ENCODE measurements around the gene LUZP1. TPM values are rescaled to one million over a fixed set of nuclear protein-coding genes. Genes with fewer than 3 reads are reported as not detected.

Gene LUZP1
- total RNA-seq, 1 experiment from 2014 or later: 43.4 TPM

DNA sequence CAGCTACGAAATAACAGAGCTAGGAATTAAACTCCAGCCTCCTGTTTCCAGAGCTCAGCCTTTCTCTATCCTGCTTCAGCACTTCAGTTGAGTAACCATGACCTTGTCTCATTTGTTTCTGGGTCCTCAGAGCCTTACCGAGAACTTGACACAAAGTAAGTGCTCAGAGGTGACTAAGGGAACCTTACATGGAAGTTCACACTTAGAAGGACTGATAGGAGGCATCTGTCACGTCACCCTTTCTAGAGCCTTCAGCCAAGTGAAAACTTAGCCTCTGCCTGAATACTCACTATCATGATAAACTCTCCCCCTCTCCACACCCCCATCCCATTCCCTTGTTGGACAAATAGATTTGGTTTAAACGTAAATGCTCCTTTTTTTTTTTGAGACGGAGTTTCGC lies 9.8 kb upstream of the LUZP1 start:
- peak overlapping the region; percentile 75 for H3K4me3 Mint-ChIP-seq
- POLR2A ChIA-PET: interaction anchor here (1.2 kb wide), 1 partner anchor 9 kb away, joined by 4 read pairs; no protein-coding TSS in a partner anchor
- H3K27ac Mint-ChIP-seq: no peak overlapping the region
- CTCF ChIA-PET: interaction anchor here (0.9 to 2.7 kb wide), 7 partner anchors 10 to 86 kb away, joined by 3 to 13 read pairs (median 4); no protein-coding TSS in a partner anchor
- no peak for DNase-seq (ENCODE audit: low spot score)
- ATAC-seq: no peak
- TF ChIP-seq FOXK1 (CRISPR knock-in tag; IDR thresholded peaks at IDR 0.05) (no peak), NFE2L1 (CRISPR knock-in tag; IDR thresholded peaks at IDR 0.05) (no peak), NR2C2 (CRISPR knock-in tag; IDR thresholded peaks at IDR 0.05) (no peak), SMAD4 (CRISPR knock-in tag; IDR thresholded peaks at IDR 0.05) (no peak), CREB1 (CRISPR knock-in tag; IDR thresholded peaks at IDR 0.05) (no peak), ZNF423 (CRISPR knock-in tag; IDR thresholded peaks at IDR 0.05) (no peak), USF2 (CRISPR knock-in tag; IDR thresholded peaks at IDR 0.05) (no peak), FOXJ3 (CRISPR knock-in tag; IDR thresholded peaks at IDR 0.05; ENCODE audit: borderline replicate concordance) (no peak), ZMAT4 (CRISPR knock-in tag; IDR thresholded peaks at IDR 0.05) (no peak)
- TF ChIP-seq, protein P1, sequence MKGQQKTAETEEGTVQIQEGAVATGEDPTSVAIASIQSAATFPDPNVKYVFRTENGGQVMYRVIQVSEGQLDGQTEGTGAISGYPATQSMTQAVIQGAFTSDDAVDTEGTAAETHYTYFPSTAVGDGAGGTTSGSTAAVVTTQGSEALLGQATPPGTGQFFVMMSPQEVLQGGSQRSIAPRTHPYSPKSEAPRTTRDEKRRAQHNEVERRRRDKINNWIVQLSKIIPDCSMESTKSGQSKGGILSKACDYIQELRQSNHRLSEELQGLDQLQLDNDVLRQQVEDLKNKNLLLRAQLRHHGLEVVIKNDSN (CRISPR knock-in tag; IDR thresholded peaks at IDR 0.05): no peak
- TF ChIP-seq, protein P2, sequence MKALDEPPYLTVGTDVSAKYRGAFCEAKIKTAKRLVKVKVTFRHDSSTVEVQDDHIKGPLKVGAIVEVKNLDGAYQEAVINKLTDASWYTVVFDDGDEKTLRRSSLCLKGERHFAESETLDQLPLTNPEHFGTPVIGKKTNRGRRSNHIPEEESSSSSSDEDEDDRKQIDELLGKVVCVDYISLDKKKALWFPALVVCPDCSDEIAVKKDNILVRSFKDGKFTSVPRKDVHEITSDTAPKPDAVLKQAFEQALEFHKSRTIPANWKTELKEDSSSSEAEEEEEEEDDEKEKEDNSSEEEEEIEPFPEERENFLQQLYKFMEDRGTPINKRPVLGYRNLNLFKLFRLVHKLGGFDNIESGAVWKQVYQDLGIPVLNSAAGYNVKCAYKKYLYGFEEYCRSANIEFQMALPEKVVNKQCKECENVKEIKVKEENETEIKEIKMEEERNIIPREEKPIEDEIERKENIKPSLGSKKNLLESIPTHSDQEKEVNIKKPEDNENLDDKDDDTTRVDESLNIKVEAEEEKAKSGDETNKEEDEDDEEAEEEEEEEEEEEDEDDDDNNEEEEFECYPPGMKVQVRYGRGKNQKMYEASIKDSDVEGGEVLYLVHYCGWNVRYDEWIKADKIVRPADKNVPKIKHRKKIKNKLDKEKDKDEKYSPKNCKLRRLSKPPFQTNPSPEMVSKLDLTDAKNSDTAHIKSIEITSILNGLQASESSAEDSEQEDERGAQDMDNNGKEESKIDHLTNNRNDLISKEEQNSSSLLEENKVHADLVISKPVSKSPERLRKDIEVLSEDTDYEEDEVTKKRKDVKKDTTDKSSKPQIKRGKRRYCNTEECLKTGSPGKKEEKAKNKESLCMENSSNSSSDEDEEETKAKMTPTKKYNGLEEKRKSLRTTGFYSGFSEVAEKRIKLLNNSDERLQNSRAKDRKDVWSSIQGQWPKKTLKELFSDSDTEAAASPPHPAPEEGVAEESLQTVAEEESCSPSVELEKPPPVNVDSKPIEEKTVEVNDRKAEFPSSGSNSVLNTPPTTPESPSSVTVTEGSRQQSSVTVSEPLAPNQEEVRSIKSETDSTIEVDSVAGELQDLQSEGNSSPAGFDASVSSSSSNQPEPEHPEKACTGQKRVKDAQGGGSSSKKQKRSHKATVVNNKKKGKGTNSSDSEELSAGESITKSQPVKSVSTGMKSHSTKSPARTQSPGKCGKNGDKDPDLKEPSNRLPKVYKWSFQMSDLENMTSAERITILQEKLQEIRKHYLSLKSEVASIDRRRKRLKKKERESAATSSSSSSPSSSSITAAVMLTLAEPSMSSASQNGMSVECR (CRISPR knock-in tag; IDR thresholded peaks at IDR 0.05; ENCODE audit: borderline replicate concordance): no peak
- peaks cover 44% of the 10 kb centered on the region for H3K27me3 Mint-ChIP-seq (ENCODE audit: low read depth)
- H3K4me1 Mint-ChIP-seq: no peaks in the 10 kb centered on the region; the same call in 1 of the 2 replicates
- no peaks in the 10 kb centered on the region for H3K36me3 Mint-ChIP-seq
- no peaks in the 10 kb centered on the region for H3K9me3 Mint-ChIP-seq

DNA sequence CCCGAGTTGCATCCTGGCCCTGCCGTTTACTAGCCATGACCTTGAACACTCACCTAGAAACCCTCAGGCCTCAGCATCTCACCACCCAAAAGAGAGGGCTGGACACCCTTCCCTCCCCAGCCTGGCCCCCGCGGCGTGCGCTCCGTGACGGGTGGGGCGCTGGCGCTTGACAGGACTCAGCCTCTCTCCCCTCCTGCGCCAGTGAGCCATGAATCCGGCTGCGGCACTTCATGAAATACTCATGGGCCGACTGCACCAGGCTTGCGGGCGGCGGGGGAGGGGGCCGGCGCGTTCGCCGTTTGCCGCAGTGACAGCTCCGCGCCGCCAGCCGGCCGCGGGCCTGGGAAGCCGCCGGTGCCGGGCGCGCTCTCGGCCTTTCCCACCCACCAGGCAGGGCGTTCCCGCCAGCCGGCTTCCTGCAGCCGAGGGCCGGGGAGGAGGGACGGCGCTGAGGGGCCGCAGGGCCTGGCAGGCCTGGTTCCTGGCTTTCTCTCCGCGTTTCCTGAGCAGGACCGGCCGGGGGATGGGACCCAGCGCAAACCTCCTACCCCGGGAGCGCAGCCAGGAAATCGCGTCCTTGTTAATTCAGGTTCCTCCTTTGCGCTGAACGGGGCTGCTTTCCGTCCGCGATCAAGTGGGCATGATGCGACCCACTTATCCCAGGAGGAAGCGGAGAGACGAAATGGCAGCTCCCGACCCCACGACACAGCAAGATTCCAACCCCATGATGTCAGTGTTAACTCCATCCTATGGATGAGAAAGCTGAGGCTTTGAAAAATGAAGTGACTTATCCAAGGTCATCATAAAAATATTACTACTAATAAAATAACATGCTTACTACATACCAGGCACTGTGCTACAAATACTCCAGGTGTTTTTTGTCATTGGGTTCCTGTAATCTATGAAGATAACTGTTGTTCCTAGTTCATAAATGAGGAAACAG lies 9.1 kb upstream of the LUZP1 start:
- Mint-ChIP-seq H3K36me3 (no peaks in the 10 kb centered on the region), H3K4me1 (no peaks in the 10 kb centered on the region; the same call in 1 of the 2 replicates), H3K4me3 (peak overlapping the region; percentile 75), H3K27me3 (ENCODE audit: low read depth) (peaks cover 44% of the 10 kb centered on the region), H3K27ac (no peak overlapping the region), H3K9me3 (no peaks in the 10 kb centered on the region)
- DNase-seq (ENCODE audit: low spot score) (peak; percentile 82), ATAC-seq (peak; percentile 87)
- ChIA-PET CTCF (interaction anchor here (0.5 to 2.7 kb wide), 10 partner anchors 9 to 204 kb away, joined by 3 to 13 read pairs (median 4); partner anchors contain the start of gene HTR1D), POLR2A (interaction anchor here (1.2 kb wide), 1 partner anchor 9 kb away, joined by 4 read pairs; no protein-coding TSS in a partner anchor)
- TF ChIP-seq, protein P3, sequence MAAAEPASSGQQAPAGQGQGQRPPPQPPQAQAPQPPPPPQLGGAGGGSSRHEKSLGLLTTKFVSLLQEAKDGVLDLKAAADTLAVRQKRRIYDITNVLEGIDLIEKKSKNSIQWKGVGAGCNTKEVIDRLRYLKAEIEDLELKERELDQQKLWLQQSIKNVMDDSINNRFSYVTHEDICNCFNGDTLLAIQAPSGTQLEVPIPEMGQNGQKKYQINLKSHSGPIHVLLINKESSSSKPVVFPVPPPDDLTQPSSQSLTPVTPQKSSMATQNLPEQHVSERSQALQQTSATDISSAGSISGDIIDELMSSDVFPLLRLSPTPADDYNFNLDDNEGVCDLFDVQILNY (CRISPR knock-in tag; IDR thresholded peaks at IDR 0.05): peak; percentile 92
- TF ChIP-seq JAZF1 (CRISPR knock-in tag; IDR thresholded peaks at IDR 0.05): no peak
- TF ChIP-seq ZNF425 (CRISPR knock-in tag; conservative IDR thresholded peaks at IDR 0.05): no peak
- TF ChIP-seq, protein P4, sequence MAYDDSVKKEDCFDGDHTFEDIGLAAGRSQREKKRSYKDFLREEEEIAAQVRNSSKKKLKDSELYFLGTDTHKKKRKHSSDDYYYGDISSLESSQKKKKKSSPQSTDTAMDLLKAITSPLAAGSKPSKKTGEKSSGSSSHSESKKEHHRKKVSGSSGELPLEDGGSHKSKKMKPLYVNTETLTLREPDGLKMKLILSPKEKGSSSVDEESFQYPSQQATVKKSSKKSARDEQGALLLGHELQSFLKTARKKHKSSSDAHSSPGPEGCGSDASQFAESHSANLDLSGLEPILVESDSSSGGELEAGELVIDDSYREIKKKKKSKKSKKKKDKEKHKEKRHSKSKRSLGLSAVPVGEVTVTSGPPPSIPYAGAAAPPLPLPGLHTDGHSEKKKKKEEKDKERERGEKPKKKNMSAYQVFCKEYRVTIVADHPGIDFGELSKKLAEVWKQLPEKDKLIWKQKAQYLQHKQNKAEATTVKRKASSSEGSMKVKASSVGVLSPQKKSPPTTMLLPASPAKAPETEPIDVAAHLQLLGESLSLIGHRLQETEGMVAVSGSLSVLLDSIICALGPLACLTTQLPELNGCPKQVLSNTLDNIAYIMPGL (CRISPR knock-in tag; IDR thresholded peaks at IDR 0.05): peak; percentile 87; the same call in 1 of the 2 replicates
- TF ChIP-seq, protein P2 (CRISPR knock-in tag; IDR thresholded peaks at IDR 0.05; ENCODE audit: borderline replicate concordance): peak; percentile 56; the same call in 1 of the 2 replicates
- TF ChIP-seq HMGA2 (CRISPR knock-in tag; IDR thresholded peaks at IDR 0.05): no peak
